ENCODE data around the gene CCSAP. TPM values are rescaled to one million over a fixed set of nuclear protein-coding genes. Genes with fewer than 3 reads are reported as not detected.

The CCSAP gene
- total and polyA plus RNA-seq, 2 of the 13 experiments (the other 11 are each of a cell fraction or from before 2014, with no cell fraction given) = 3.7 to 9.0 TPM

- in situ Hi-C loops (cut with HindIII; ENCODE audit: extremely low pct_ligation_motif_present, low pct_unique_long_range_greater_than_20kb) (no loop called here), intact Hi-C loops (cut with micrococcal nuclease; ENCODE audit: unreplicated experiment) (no loop called here)
- WGBS (ENCODE audit: low lambda C conversion rate) = 97% methylated on average over 4 of the region's 4 CpGs
- no peaks in the 10 kb centered on the region for H3K9me3 ChIP-seq (ENCODE audit: low read length)
- no peak for TF ChIP-seq KLF11 (CRISPR knock-in tag; IDR thresholded peaks at IDR 0.05)
- TF ChIP-seq ZNF746 (CRISPR knock-in tag; IDR thresholded peaks at IDR 0.05) = no peak
- CTCF ChIA-PET (ENCODE audit: low intra/inter-chr PET ratio, low total read pairs) = no interaction called here
- no peak overlapping the region for H3K27ac ChIP-seq (ENCODE audit: extremely low read length, insufficient read depth, low read length)
- no peak overlapping the region for H2AFZ ChIP-seq (ENCODE audit: low read length)
- peaks cover 2 to 25% of the 10 kb centered on the region in 2 experiments; a peak in 3 of 5 replicates for H3K36me3 ChIP-seq (replicated peaks in 1 of 2; ENCODE audit: control insufficient read depth in 1 of 2, insufficient read depth in 2 of 2, low read length in 2 of 2)
- no peaks in the 10 kb centered on the region for H3K79me2 ChIP-seq (ENCODE audit: insufficient read depth, low read length)
- no peak overlapping the region for H3K4me2 ChIP-seq (ENCODE audit: low read depth, low read length)
- ATAC-seq = no peak
- BruUV-seq (replicated peaks) = no TSS peak
- no peak overlapping the region for H3K4me3 ChIP-seq (replicated peaks in 1 of 3; ENCODE audit: insufficient read depth in 1 of 3, low read depth in 2 of 3, low read length in 3 of 3)
- peaks cover 4% of the 10 kb centered on the region for H3K4me1 ChIP-seq (ENCODE audit: insufficient read depth, low read length)
- no peaks in the 10 kb centered on the region for H3K27me3 ChIP-seq (ENCODE audit: control insufficient read depth in 1 of 2, insufficient read depth in 2 of 2, low read length in 2 of 2)
- FAIRE-seq = no peak
- no peak for DNase-seq (ENCODE audit: low spot score)
- POLR2A ChIA-PET = no interaction called here
- no peaks in the 10 kb centered on the region for H4K20me1 ChIP-seq (ENCODE audit: insufficient read depth, low read length)
- H3K9ac ChIP-seq (ENCODE audit: insufficient read depth, low read depth, low read length) = no peak overlapping the region
These were observed 24.8 kb downstream of the CCSAP start for GRCh38 chr1:229318056-229318455.

GRCh38 chr1:229316166-229316565, 26.7 kb downstream of the CCSAP start:
- BruUV-seq (replicated peaks) = no TSS peak
- POLR2A ChIA-PET = no interaction called here
- CTCF ChIA-PET (ENCODE audit: low intra/inter-chr PET ratio, low total read pairs) = no interaction called here
- TF ChIP-seq NFKBIZ (CRISPR knock-in tag; IDR thresholded peaks at IDR 0.05) = no peak
- TF ChIP-seq RFX1 (IDR thresholded peaks at IDR 0.05) = no peak
- TF ChIP-seq HCFC1 (IDR thresholded peaks at IDR 0.05; ENCODE audit: low read depth, low read length) = no peak
- TF ChIP-seq ZBTB40 (IDR thresholded peaks at IDR 0.05) = no peak
- no peak for TF ChIP-seq ZBTB40 (CRISPR knock-in tag; IDR thresholded peaks at IDR 0.05)
- no peak for TF ChIP-seq ZNF138 (CRISPR knock-in tag; IDR thresholded peaks at IDR 0.05; ENCODE audit: low read depth)
- no peak for TF ChIP-seq AGO2 (optimal IDR thresholded peaks at IDR 0.05; ENCODE audit: low read depth, low read length)
- TF ChIP-seq ZNF598 (CRISPR knock-in tag; IDR thresholded peaks at IDR 0.05; ENCODE audit: borderline replicate concordance) = no peak
- TF ChIP-seq MED1 (CRISPR knock-in tag; IDR thresholded peaks at IDR 0.05) = no peak
- no peak for TF ChIP-seq ZMYM2 (CRISPR knock-in tag; IDR thresholded peaks at IDR 0.05)
- no peak for TF ChIP-seq ZNF317 (CRISPR knock-in tag; IDR thresholded peaks at IDR 0.05)

More at GRCh38 chr1:229316166-229316565, 26.7 kb downstream of the CCSAP start:
- ATAC-seq (no peak), DNase-seq (ENCODE audit: low spot score) (no peak), FAIRE-seq (no peak)
- no peak overlapping the region for H3K4me2 ChIP-seq (ENCODE audit: low read depth, low read length)
- no peaks in the 10 kb centered on the region for H3K27me3 ChIP-seq (ENCODE audit: control insufficient read depth in 1 of 2, insufficient read depth in 2 of 2, low read length in 2 of 2)
- no peaks in the 10 kb centered on the region for H3K79me2 ChIP-seq (ENCODE audit: insufficient read depth, low read length)
- H3K4me3 ChIP-seq (replicated peaks in 1 of 3; ENCODE audit: insufficient read depth in 1 of 3, low read depth in 2 of 3, low read length in 3 of 3) = no peak overlapping the region
- intact Hi-C loops (cut with micrococcal nuclease; ENCODE audit: unreplicated experiment) = no loop called here
- no peaks in the 10 kb centered on the region for H3K4me1 ChIP-seq (ENCODE audit: insufficient read depth, low read length)
- WGBS (ENCODE audit: low lambda C conversion rate) = 98% methylated on average over 2 of the region's 2 CpGs
- no peak overlapping the region for H3K9ac ChIP-seq (ENCODE audit: insufficient read depth, low read depth, low read length)
- no peak overlapping the region for H2AFZ ChIP-seq (ENCODE audit: low read length)
- H4K20me1 ChIP-seq (ENCODE audit: insufficient read depth, low read length) = no peaks in the 10 kb centered on the region
- peaks cover 4 to 20% of the 10 kb centered on the region in 2 experiments; a peak in 3 of 5 replicates for H3K36me3 ChIP-seq (replicated peaks in 1 of 2; ENCODE audit: control insufficient read depth in 1 of 2, insufficient read depth in 2 of 2, low read length in 2 of 2)
- H3K27ac ChIP-seq (ENCODE audit: extremely low read length, insufficient read depth, low read length) = no peak overlapping the region
- H3K9me3 ChIP-seq (ENCODE audit: low read length) = no peaks in the 10 kb centered on the region
- in situ Hi-C loops (cut with HindIII; ENCODE audit: extremely low pct_ligation_motif_present, low pct_unique_long_range_greater_than_20kb) = no loop called here
